Loucy (cell line): ENCODE data around the gene NTN4.

ENCODE experiments used
- H2AFZ ChIP-seq: fragments of 200-600 bp; sonication (generic); 2 replicates; pipeline ENCODE4 v1.6.0; 2016; ENCODE audit warnings: antibody characterized with exemption, mild to moderate bottlenecking, low read length, moderate library complexity
- H3F3A ChIP-seq: fragments of 200-600 bp; 2 replicates; pipeline ENCODE4 v1.6.0; 2016; ENCODE audit warnings: antibody characterized with exemption, low read depth, mild to moderate bottlenecking
- H3K27me3 ChIP-seq: fragments of 200-600 bp; sonication (generic); 2 replicates; pipeline ENCODE4 v1.6.1; 2014; ENCODE audit warnings: low read length, mild to moderate bottlenecking; ENCODE audit not compliant: insufficient read depth, poor library complexity, severe bottlenecking
- H3K36me3 ChIP-seq: fragments of 200-600 bp; sonication (generic); 2 replicates; pipeline ENCODE4 v1.6.1; 2016; ENCODE audit warnings: low read length; ENCODE audit not compliant: insufficient read depth
- H3K4me1 ChIP-seq: fragments of 200-600 bp; sonication (generic); 2 replicates; pipeline ENCODE4 v1.5.1; 2014; ENCODE audit warnings: low read length, mild to moderate bottlenecking; ENCODE audit not compliant: insufficient read depth, poor library complexity, severe bottlenecking
- H3K4me2 ChIP-seq: fragments of 200-600 bp; sonication (generic); 2 replicates; pipeline ENCODE4 v1.6.0; 2014; ENCODE audit warnings: antibody characterized with exemption, low read length, low read depth, mild to moderate bottlenecking; ENCODE audit not compliant: poor library complexity, severe bottlenecking
- H3K4me3 ChIP-seq: fragments of 200-600 bp; sonication (generic); 2 replicates; pipeline ENCODE4 v1.5.1; 2014; ENCODE audit warnings: low read length, mild to moderate bottlenecking, mixed read lengths; ENCODE audit not compliant: poor library complexity, severe bottlenecking
- H3K79me2 ChIP-seq: fragments of 200-600 bp; sonication (generic); 2 replicates; pipeline ENCODE4 v1.6.1; 2014; ENCODE audit warnings: low read length; ENCODE audit not compliant: insufficient read depth
- H3K9ac ChIP-seq: fragments of 200-600 bp; sonication (generic); 2 replicates; pipeline ENCODE4 v1.6.0; 2014; ENCODE audit warnings: mild to moderate bottlenecking, low read depth, low read length, moderate library complexity; ENCODE audit not compliant: poor library complexity, severe bottlenecking
- H3K9me2 ChIP-seq: fragments of 200-600 bp; sonication (generic); replicated peaks from 2 replicates; pipeline ENCODE4 v1.6.1; 2016; ENCODE audit warnings: low read depth, low read length, mixed read lengths
- H3K9me3 ChIP-seq: fragments of 200-600 bp; sonication (generic); 2 replicates; pipeline ENCODE4 v1.6.1; 2014; ENCODE audit warnings: mild to moderate bottlenecking, antibody characterized with exemption, low read length, low read depth; ENCODE audit not compliant: insufficient read depth
- H4K20me1 ChIP-seq: fragments of 200-600 bp; sonication (generic); 2 replicates; pipeline ENCODE4 v1.6.0; 2014; ENCODE audit warnings: antibody characterized with exemption, low read length, mild to moderate bottlenecking; ENCODE audit not compliant: insufficient read depth, poor library complexity, severe bottlenecking
- EZH2phosphoT487 ChIP-seq: fragments of 200-600 bp; IDR thresholded peaks from 2 replicates; pipeline ENCODE4 v1.6.1; 2018; ENCODE audit warnings: antibody characterized with exemption, mild to moderate bottlenecking, moderate library complexity, borderline replicate concordance
- TF ChIP-seq, protein P1 (sequence below): fragments of 200-600 bp; sonication (generic); conservative IDR thresholded peaks from 2 replicates; pipeline ENCODE4 v1.5.1; 2014; ENCODE audit warnings: mild to moderate bottlenecking, antibody characterized with exemption, low read length

Gene NTN4

DNA sequence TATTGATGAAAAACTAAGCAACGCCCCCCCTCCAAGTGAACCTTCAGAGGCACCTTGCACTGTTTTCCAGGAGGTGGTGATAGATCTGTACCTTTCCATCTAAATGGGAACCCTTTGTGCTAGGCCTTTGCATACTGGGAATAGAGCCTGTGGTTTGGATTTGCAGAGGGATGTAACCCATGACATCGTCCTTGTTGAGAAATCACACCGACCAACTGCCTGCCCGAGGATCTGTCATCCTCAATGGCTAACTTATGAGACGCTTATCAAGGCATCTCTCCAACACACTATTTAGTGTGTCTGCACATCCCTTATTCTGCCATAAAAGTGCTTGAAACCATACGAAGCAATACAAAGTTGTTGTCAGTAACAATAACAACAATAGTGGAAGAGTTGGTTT lies 22.9 kb downstream of the NTN4 start:
- Histone ChIP-seq H3K9ac (no peak overlapping the region), H3K4me3 (no peak overlapping the region), H3K4me2 (no peak overlapping the region), H3K9me2 (no peaks in the 10 kb centered on the region), H3K79me2 (no peaks in the 10 kb centered on the region), H3K36me3 (no peaks in the 10 kb centered on the region), H3K4me1 (no peaks in the 10 kb centered on the region), H2AFZ (no peak overlapping the region), H3K27me3 (peaks cover 5% of the 10 kb centered on the region), H3K9me3 (no peaks in the 10 kb centered on the region), H3F3A (no peaks in the 10 kb centered on the region), H4K20me1 (no peaks in the 10 kb centered on the region)
- TF ChIP-seq EZH2phosphoT487, result no peak
- TF ChIP-seq, protein P1, sequence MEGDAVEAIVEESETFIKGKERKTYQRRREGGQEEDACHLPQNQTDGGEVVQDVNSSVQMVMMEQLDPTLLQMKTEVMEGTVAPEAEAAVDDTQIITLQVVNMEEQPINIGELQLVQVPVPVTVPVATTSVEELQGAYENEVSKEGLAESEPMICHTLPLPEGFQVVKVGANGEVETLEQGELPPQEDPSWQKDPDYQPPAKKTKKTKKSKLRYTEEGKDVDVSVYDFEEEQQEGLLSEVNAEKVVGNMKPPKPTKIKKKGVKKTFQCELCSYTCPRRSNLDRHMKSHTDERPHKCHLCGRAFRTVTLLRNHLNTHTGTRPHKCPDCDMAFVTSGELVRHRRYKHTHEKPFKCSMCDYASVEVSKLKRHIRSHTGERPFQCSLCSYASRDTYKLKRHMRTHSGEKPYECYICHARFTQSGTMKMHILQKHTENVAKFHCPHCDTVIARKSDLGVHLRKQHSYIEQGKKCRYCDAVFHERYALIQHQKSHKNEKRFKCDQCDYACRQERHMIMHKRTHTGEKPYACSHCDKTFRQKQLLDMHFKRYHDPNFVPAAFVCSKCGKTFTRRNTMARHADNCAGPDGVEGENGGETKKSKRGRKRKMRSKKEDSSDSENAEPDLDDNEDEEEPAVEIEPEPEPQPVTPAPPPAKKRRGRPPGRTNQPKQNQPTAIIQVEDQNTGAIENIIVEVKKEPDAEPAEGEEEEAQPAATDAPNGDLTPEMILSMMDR, result no peak

DNA sequence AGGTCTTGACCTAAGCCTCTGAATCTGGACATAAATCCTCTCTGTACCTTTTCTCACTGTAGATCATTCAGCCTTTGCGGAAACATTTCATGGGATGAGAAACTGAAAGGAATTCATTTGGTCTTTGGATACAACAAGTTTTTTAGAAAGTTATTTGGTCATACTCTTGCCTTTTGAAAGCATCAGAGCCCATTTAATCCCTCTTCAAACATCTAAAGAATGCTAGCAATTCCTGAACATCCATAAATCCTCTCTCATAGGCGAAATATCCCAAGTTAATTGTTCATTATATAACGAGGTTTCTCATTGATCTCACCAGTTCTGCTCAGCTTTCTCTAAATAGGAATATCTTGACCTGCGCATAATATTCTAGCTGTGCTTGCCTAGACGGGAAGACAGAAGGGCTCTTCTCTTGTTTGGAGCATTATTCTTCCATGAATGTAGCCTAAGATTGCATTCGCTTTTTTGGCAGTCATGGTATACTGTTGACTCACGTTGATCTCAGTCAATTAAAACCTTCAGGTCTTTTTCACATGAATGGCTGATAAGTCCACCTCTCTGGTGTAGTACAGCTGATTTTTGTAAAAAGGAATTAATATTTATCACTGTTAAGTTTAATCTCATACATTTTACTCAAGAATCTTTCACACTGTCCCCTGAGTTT lies 24.1 kb downstream of the NTN4 start:
- no peaks in the 10 kb centered on the region for H3K9me3 ChIP-seq
- no peak overlapping the region for H2AFZ ChIP-seq
- H3K4me1 ChIP-seq, result no peaks in the 10 kb centered on the region
- H3K4me3 ChIP-seq, result no peak overlapping the region
- H3F3A ChIP-seq, result no peaks in the 10 kb centered on the region
- peaks cover 5% of the 10 kb centered on the region for H3K27me3 ChIP-seq
- H3K9ac ChIP-seq, result no peak overlapping the region
- H3K36me3 ChIP-seq, result no peaks in the 10 kb centered on the region
- H3K9me2 ChIP-seq, result no peaks in the 10 kb centered on the region
- H4K20me1 ChIP-seq, result no peaks in the 10 kb centered on the region
- no peaks in the 10 kb centered on the region for H3K79me2 ChIP-seq
- TF ChIP-seq EZH2phosphoT487, result no peak
- TF ChIP-seq, protein P1, result no peak
- no peak overlapping the region for H3K4me2 ChIP-seq

DNA sequence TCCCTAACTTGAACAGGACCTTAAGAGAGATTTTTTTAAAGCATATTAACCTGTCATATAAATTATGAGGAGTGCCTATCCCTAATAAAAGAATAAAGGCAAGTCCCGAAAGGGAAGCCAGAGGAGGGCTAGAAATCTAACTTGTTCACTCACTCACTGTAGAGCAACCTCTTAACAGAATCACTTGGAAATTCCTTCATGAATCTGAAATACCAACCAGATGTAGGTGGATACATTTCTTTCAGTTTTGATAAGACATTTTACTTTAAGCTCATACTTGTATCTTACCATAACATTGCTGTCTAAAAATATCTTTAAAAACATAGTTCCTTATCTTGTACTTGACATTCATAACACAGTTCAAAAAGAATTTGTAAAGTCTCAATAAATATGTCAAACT lies 25.7 kb downstream of the NTN4 start:
- H3K79me2 ChIP-seq, result no peaks in the 10 kb centered on the region
- no peak overlapping the region for H3K4me2 ChIP-seq
- H3K9me3 ChIP-seq, result no peaks in the 10 kb centered on the region
- peaks cover 5% of the 10 kb centered on the region for H3K27me3 ChIP-seq
- H4K20me1 ChIP-seq, result no peaks in the 10 kb centered on the region
- no peaks in the 10 kb centered on the region for H3K36me3 ChIP-seq
- TF ChIP-seq, protein P1, result no peak
- TF ChIP-seq EZH2phosphoT487, result no peak
- H3K9ac ChIP-seq, result no peak overlapping the region
- no peak overlapping the region for H3K4me3 ChIP-seq
- H3F3A ChIP-seq, result no peaks in the 10 kb centered on the region
- H3K9me2 ChIP-seq, result no peaks in the 10 kb centered on the region
- no peaks in the 10 kb centered on the region for H3K4me1 ChIP-seq
- H2AFZ ChIP-seq, result no peak overlapping the region
